ENCODE data around the gene FAM131C.
A peak's percentile ranks its signal among the peaks of the same experiment; 100 is the strongest.
"Not testable (repeated sequence)": the region's sequence is repeated elsewhere in the genome, so short reads cannot be mapped to it uniquely, and the experiment has no call there.

FAM131C gene, protein sequence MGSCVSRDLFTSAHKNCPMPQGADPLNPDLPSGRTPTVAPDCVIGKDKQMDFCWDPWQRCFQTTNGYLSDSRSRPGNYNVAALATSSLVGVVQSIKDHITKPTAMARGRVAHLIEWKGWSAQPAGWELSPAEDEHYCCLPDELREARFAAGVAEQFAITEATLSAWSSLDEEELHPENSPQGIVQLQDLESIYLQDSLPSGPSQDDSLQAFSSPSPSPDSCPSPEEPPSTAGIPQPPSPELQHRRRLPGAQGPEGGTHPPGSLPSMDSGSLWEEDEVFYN

GRCh38 chr1:16073490-16074119 lies at the start of gene FAM131C:
Gene FAM131C (minus strand): TSS chr1:16073651. CDS start chr1:16073442, 209 bp downstream.
- no peak for DNase-seq (ENCODE audit: low read depth)

DNA sequence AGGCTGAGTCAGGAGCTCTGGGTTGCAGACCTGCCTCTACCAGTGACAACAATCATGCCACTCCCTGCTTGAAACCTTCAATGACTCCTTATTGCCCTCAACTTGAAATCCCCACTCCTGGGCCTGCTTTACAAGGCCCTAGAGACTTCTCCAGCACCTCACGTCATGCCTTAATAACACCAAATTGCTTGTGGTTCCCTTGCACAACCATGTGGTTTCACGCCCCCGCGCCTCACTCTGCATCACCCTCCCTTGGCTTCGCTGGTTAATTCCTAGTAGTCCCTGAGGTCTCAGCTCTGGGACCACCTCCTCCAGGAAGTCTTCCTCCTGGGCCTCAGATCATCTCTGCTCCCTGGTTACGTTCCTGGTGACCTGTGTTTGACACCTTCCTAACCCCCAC lies 49.5 kb upstream of the FAM131C start:
- peak; percentile 85 for DNase-seq (ENCODE audit: low read depth)

GRCh38 chr1:16122350-16122881 lies 49.0 kb upstream of the FAM131C start:
- no peak for DNase-seq (ENCODE audit: low read depth)

GRCh38 chr1:16120940-16121410 lies 47.5 kb upstream of the FAM131C start:
- DNase-seq (ENCODE audit: low read depth) = no peak

DNA sequence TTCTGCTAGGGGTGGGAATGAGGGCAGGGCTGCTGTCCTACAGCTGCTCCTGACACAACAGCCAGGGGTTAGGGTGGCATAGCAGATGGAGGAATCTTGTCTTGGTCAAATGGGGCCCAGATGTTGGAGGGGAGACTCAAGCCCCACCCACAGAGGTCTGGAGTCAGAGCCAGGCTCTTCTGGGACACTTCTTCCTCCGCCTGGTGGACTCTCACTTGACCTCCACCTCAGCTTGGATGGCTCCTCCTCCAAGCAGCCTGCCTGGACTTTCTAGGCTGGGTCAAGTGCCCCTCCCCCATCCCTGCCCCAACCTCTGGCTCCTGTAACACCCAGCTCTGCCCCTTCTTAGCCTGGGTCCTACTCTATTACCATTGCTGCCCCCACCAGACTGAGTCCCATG lies 47.0 kb upstream of the FAM131C start:
- DNase-seq (ENCODE audit: low read depth) = no peak

- no peak for DNase-seq (ENCODE audit: low read depth)
These were observed 46.5 kb upstream of the FAM131C start for GRCh38 chr1:16119926-16120325.

DNA sequence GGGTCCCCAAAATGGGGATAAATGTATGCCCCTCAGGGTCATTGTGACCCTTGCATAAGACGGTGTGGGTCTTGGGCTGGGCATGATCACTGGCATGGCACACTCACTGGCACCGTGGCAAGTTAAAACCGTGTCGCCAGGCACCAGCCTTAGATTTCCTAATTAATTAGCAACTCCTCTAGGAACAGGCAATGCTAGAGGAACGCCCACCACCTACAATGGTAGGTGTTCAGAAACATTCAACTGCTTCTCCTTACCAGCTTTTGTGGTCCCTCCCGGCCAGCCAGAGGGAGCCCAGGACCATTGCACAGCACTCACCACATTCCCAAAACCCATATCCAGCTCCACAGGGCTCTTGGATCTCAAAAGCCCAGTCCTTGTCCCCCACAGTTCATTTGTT lies 46.1 kb upstream of the FAM131C start:
- no peak for DNase-seq (ENCODE audit: low read depth)

GRCh38 chr1:16118706-16119105 lies 45.3 kb upstream of the FAM131C start:
- DNase-seq (ENCODE audit: low read depth) = no peak

GRCh38 chr1:16117936-16118335 lies 44.5 kb upstream of the FAM131C start:
- DNase-seq (ENCODE audit: low read depth) = no peak

DNA sequence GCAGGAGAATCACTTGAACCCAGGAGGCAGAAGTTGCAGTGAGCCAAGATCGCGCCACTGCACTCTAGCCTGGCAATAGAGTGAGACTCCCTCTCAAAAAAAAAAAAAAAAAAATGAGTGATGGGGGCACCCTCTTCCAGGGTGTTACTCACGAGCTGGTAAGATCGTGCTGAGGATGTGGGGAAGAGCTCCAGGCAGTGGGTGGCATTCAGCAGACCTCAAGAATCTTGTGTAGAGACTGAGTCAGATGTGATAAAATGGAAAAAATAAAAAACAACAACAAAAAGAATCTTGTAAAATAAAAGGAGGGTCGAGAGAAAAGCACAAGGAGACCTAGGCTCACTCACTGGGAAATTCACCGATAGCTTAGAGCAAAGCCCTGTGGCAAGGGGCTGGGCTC lies 43.9 kb upstream of the FAM131C start:
- no peak for DNase-seq (ENCODE audit: low read depth)

- no peak for DNase-seq (ENCODE audit: low read depth)
These were observed 43.2 kb upstream of the FAM131C start for GRCh38 chr1:16116625-16117024.

GRCh38 chr1:16116002-16116401 lies 42.6 kb upstream of the FAM131C start:
- DNase-seq (ENCODE audit: low read depth) = no peak

GRCh38 chr1:16115468-16115983 lies 42.1 kb upstream of the FAM131C start:
- no peak for DNase-seq (ENCODE audit: low read depth)

DNA sequence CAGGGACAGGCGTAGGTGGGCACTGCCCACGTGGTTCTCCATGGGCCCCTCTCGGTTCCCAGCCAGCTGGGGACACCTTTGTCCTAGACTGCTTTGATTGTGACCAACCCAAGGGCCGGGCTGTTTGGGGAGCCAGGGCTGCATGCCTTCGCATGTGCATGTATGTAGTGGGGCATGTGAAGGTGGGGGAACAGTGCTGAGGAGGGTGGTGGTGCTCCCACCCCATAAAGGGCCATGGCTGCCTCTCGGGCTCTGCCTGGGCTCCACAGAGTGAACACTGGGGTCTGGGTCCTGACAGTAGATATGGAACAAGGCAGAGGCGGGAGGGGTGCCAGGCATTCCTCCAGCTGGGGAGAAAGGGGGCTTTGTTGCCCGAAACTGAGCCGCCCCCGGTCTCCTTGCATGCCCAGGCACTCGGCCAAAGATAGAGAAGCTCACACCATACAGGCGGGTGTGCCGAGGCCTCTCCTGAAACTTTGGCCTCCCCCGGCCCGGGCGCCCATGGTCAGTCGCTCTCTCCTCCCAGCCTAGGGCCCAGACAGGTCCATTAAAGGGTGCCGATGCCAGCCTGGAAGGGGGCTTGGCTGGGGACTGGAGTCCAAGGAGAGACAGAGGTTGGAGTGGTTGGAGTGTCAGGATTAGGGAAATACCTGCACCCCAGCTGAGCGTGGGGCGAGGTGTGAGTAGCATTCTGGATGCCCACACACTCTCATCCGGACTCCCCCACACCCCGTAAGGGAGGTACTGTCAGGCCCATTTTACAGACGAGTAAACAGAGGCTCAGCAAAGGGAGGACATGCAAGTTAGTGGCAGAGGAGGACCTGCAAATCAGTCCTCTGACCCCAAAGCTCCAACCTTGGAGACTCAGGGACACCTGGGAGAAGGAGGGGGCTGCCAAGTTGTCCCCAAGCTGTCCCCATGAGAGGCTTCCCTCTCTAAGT lies 41.3 kb upstream of the FAM131C start:
- no peak for DNase-seq (ENCODE audit: low read depth)

DNA sequence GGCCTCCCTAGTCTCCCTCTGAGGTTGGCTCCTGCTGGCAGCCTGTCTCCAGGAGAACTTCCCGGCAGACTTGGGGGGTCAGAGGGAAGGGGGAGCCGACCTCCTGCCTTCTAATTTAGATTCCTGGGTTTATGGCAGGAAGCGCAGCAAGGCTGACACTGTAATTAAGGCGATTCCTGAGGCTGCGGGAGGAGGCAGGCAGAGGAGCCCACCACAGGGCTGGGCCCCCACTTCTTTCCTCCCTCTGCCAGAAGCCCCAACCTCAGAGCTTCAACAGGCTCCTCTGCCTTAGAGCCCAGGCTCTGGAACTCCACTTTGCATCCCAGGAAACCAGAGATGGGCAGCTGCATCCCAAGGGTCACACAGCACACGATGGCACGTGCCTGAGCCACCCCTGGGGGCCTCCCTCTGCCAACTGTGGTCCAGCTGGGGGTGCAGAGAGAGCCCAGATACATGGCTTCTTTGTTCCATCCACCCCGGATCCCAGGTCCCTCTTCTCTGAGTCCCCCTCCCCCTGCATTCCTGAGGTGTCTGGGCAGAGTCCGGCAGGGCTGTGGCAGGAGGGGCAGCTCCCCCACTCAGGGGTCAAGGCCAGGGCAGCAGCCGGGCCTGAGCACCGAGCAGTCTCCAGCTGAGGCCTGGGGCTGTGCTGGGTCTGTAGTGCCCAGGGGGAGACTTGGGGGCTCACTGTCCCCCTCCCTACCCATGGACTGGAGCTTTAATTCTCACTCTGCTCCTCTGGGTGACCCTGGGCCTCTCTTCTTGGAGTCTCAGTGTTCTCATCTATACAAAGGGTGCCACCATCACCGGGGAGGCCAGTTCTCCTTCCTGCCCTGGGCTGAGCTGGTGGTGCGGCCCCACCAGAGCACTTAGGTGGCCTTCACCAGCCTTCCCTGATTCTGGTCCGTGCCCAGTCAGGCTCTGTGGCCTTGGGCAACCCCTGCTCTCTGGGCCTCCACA lies 39.4 kb upstream of the FAM131C start:
- no peak for DNase-seq (ENCODE audit: low read depth)

DNA sequence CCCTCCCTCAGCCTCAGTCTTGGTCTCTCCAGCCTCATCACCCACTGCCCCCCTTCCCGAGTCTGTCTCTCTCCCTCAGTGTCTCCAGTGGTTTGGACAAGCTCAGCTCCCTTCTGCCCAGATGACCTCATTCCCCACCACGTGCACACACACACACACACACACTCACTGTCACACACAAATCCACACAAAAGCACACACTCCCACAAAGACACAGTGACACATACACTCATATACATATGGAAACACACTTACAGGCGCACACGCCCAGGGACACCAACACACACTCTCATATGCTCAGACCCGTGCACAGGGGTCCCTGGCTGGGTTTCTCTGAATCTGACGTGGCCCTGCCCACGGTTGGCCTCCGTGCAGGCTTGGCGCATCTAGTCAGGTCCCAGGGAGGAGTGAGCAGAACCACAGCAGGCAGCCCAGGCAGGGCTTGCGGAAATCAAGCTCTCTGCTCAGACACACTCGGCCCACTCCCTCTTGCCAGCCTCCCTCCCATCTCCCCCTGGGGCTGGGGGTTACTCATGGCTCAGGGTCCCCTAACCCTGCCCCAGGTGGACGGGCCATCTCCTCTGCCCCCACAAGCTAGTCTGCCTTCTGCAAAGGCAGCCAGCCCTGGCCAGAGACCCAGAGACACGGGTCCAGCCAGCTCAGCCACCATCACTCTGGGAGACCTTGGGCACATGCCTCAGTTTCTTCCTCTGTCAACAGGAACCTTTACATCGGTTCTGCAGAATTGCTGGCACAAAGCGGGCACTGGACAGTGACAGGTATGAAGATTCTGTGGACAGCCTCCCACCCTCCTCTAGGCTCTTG lies 38.5 kb upstream of the FAM131C start:
- DNase-seq (ENCODE audit: low read depth) = no peak

- no peak for DNase-seq (ENCODE audit: low read depth)
These were observed 37.4 kb upstream of the FAM131C start for GRCh38 chr1:16110884-16111283.

DNA sequence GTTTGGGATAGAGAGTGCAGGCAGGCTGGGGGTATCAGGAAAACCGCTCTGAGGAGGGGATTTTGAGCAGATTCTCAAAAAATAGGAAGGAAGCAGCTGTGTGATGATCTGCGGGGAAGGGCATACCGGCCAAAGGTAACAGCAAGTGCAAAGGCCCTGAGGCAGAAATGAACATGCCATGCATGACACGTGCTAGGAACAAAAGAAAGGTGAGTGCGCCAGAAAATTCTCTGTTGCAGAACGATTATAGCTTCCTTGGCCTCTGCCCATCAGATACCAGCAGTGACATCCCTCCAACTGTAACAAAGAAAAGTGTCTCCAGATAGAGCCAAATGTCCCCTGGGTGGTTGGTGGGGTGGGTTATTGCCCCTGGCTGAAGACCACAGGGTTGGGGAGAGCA lies 37.0 kb upstream of the FAM131C start:
- DNase-seq (ENCODE audit: low read depth) = no peak

DNA sequence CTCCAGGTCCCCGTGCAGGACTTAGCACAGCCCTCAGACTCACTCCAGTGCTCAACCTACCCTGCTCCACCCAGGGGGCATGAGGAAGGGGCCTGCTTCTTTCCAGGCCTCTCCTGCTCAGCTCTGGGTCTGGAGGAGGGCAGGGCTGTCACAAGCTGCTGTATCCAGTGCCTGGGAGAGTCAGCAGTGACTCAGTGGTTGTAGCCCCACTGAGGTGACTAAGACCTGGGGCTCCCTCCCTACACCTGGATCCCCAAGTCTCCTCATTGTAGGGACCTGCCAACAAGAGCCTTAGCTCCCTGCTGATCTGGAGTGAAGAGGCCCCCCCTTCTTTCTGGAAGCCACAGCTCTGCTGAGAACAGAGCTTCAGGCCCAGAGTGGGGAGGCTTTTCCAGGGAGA lies 36.1 kb upstream of the FAM131C start:
- no peak for DNase-seq (ENCODE audit: low read depth)

DNA sequence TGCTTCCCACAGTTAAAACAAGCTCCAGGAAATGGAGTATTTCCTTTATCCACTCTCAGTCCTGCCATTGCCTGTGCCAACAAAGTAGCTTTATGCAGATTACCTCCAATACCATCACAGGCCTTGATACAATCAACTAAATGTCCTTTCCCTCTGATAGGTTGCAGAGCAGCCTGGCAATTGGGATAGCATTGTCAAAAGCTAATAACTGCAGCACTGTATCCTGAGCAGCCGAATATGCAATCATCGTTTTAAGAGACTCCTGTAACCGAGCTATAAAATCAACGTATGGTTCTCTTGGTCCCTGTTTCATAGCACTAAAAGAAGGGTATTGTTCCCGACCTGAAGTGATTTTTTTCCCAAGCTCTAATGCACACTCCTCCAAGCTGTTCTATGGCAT lies 33.6 kb upstream of the FAM131C start:
- not testable (repeated sequence) for DNase-seq (ENCODE audit: low read depth)
